WTC11 (cell line): ENCODE results near the gene TSC22D3. TPM values are rescaled to one million over a fixed set of nuclear protein-coding genes. Genes with fewer than 3 reads are reported as not detected.

Source experiments
- ATAC-seq: fragments of 200-7000 bp; cut with Tn5 transposase; 2 replicates; pipeline ENCODE4 v1.10.0; 2021; ENCODE audit warnings: mild to moderate bottlenecking, moderate library complexity
- CTCF ChIA-PET: fragments of 300-600 bp; sonication (Branson Sonifier 250); formaldehyde crosslinking; loops from one replicate; lab custom pipeline; 2021; ENCODE audit warnings: antibody characterized with exemption; lab: Charles Lee
- POLR2A ChIA-PET: fragments of 350-600 bp; sonication (Branson Sonifier 250); formaldehyde crosslinking; loops from one replicate; lab custom pipeline; 2021; ENCODE audit warnings: antibody characterized with exemption; lab: Charles Lee
- DNase-seq: peaks from one replicate; pipeline ENCODE4 v3.0.0; 2021; ENCODE audit warnings: low spot score
- H3K27ac Mint-ChIP-seq: 2 replicates; pipeline ENCODE4 v1.8.0; 2021; ENCODE audit warnings: mixed read lengths
- H3K27me3 Mint-ChIP-seq: 2 replicates; pipeline ENCODE4 v1.8.0; 2021; ENCODE audit warnings: low read depth, mild to moderate bottlenecking, moderate library complexity, mixed read lengths
- H3K36me3 Mint-ChIP-seq: 2 replicates; pipeline ENCODE4 v1.8.0; 2021; ENCODE audit warnings: mixed read lengths
- H3K4me1 Mint-ChIP-seq: 2 replicates; pipeline ENCODE4 v1.8.0; 2022; ENCODE audit warnings: mixed read lengths
- H3K4me3 Mint-ChIP-seq: 2 replicates; pipeline ENCODE4 v1.8.0; 2021; ENCODE audit warnings: mild to moderate bottlenecking, moderate library complexity, mixed read lengths
- H3K9me3 Mint-ChIP-seq: 2 replicates; pipeline ENCODE4 v1.8.0; 2021; ENCODE audit warnings: mixed read lengths
- AR ChIP-seq: fragments of 250-450 bp; sonication (Bioruptor Pico); IDR thresholded peaks from 2 replicates; pipeline ENCODE4 v1.9.0; 2021; ENCODE audit warnings: mild to moderate bottlenecking
- ATF2 ChIP-seq: sonication (generic); formaldehyde crosslinking; IDR thresholded peaks from 2 replicates; pipeline ENCODE4 v1.8.1; 2022; ENCODE audit warnings: low read depth, missing genetic modification reagents, borderline replicate concordance
- E2F1 ChIP-seq: sonication (generic); formaldehyde crosslinking; IDR thresholded peaks from 2 replicates; pipeline ENCODE4 v1.8.0; 2022; ENCODE audit warnings: mild to moderate bottlenecking, missing genetic modification reagents
- E2F5 ChIP-seq: sonication (generic); formaldehyde crosslinking; IDR thresholded peaks from 2 replicates; pipeline ENCODE4 v1.8.1; 2022; ENCODE audit warnings: mild to moderate bottlenecking, moderate library complexity, missing genetic modification reagents
- EMX1 ChIP-seq: fragments of 250-450 bp; sonication (Bioruptor Pico); IDR thresholded peaks from 2 replicates; pipeline ENCODE4 v1.8.0; 2021; ENCODE audit warnings: mild to moderate bottlenecking
- FOXK1 ChIP-seq: sonication (generic); formaldehyde crosslinking; IDR thresholded peaks from 2 replicates; pipeline ENCODE4 v1.8.0; 2022; ENCODE audit warnings: mild to moderate bottlenecking, moderate library complexity, missing genetic modification reagents
- FOXP4 ChIP-seq: sonication (generic); formaldehyde crosslinking; IDR thresholded peaks from 2 replicates; pipeline ENCODE4 v1.8.0; 2022; ENCODE audit warnings: mild to moderate bottlenecking, missing genetic modification reagents
- GRHL2 ChIP-seq: fragments of 250-450 bp; sonication (Bioruptor Pico); IDR thresholded peaks from 2 replicates; pipeline ENCODE4 v1.8.0; 2022; ENCODE audit warnings: mild to moderate bottlenecking, moderate library complexity; ENCODE audit not compliant: insufficient replicate concordance, severe bottlenecking
- MYBL2 ChIP-seq: sonication (generic); formaldehyde crosslinking; IDR thresholded peaks from 2 replicates; pipeline ENCODE4 v1.8.1; 2023; ENCODE audit warnings: mild to moderate bottlenecking, moderate library complexity, missing genetic modification reagents
- NR1H2 ChIP-seq: sonication (generic); formaldehyde crosslinking; IDR thresholded peaks from 2 replicates; pipeline ENCODE4 v1.9.0; 2021; ENCODE audit warnings: mild to moderate bottlenecking, moderate library complexity, missing genetic modification reagents
- NR2C2 ChIP-seq: sonication (generic); formaldehyde crosslinking; IDR thresholded peaks from 2 replicates; pipeline ENCODE4 v1.8.0; 2022; ENCODE audit warnings: mild to moderate bottlenecking, missing genetic modification reagents
- SP1 ChIP-seq: sonication (generic); formaldehyde crosslinking; conservative IDR thresholded peaks from 2 replicates; pipeline ENCODE4 v1.8.1; 2022; ENCODE audit warnings: missing genetic modification reagents
- TP53 ChIP-seq: sonication (generic); formaldehyde crosslinking; IDR thresholded peaks from 2 replicates; pipeline ENCODE4 v1.8.1; 2023; ENCODE audit warnings: mild to moderate bottlenecking, missing genetic modification reagents
- USF2 ChIP-seq: sonication (generic); formaldehyde crosslinking; IDR thresholded peaks from 2 replicates; pipeline ENCODE4 v1.8.1; 2023; ENCODE audit warnings: mild to moderate bottlenecking, missing genetic modification reagents, moderate library complexity
- ZBTB21 ChIP-seq: sonication (generic); formaldehyde crosslinking; IDR thresholded peaks from 2 replicates; pipeline ENCODE4 v1.8.1; 2023; ENCODE audit warnings: mild to moderate bottlenecking, missing genetic modification reagents, borderline replicate concordance
- ZNF121 ChIP-seq: sonication (generic); formaldehyde crosslinking; IDR thresholded peaks from 2 replicates; pipeline ENCODE4 v1.8.0; 2023; ENCODE audit warnings: missing genetic modification reagents
- ZNF138 ChIP-seq: sonication (generic); formaldehyde crosslinking; conservative IDR thresholded peaks from 2 replicates; pipeline ENCODE4 v1.8.1; 2022; ENCODE audit warnings: mild to moderate bottlenecking, moderate library complexity, missing genetic modification reagents
- ZNF219 ChIP-seq: sonication (generic); formaldehyde crosslinking; IDR thresholded peaks from 2 replicates; pipeline ENCODE4 v1.8.0; 2023; ENCODE audit warnings: missing genetic modification reagents, mild to moderate bottlenecking, borderline replicate concordance
- ZNF263 ChIP-seq: sonication (generic); formaldehyde crosslinking; IDR thresholded peaks from 2 replicates; pipeline ENCODE4 v1.8.1; 2022; ENCODE audit warnings: low read depth, mild to moderate bottlenecking, moderate library complexity, missing genetic modification reagents
- ZNF671 ChIP-seq: fragments of 250-450 bp; sonication (Bioruptor Pico); IDR thresholded peaks from 2 replicates; pipeline ENCODE4 v1.8.0; 2021; ENCODE audit warnings: mild to moderate bottlenecking
- total RNA-seq: library from RNA; stranded (reverse); gene quantifications from 3 replicates; pipeline ENCODE4 v1.2.3, GENCODE V29; 2021

Gene TSC22D3
- total RNA-seq, 1 experiment from 2014 or later, result 15.7 TPM

GRCh38 chrX:107675823-107676555, 99.6 kb downstream of the TSC22D3 start:
- no peaks in the 10 kb centered on the region for H3K9me3 Mint-ChIP-seq
- no peak overlapping the region for H3K4me3 Mint-ChIP-seq
- H3K36me3 Mint-ChIP-seq, result no peaks in the 10 kb centered on the region
- H3K4me1 Mint-ChIP-seq, result peaks cover 30% of the 10 kb centered on the region
- no peak for ATAC-seq
- no peak for TF ChIP-seq ZNF671
- no peak for TF ChIP-seq ZNF263 (CRISPR knock-in tag)
- TF ChIP-seq FOXK1 (CRISPR knock-in tag), result no peak
- TF ChIP-seq EMX1 (CRISPR knock-in tag), result no peak
- TF ChIP-seq ZNF219 (CRISPR knock-in tag), result no peak
- TF ChIP-seq E2F1 (CRISPR knock-in tag), result no peak
- no peak for TF ChIP-seq TP53 (CRISPR knock-in tag)
- no peak for TF ChIP-seq GRHL2 (CRISPR knock-in tag)
- no peak for TF ChIP-seq NR2C2 (CRISPR knock-in tag)
- TF ChIP-seq, all 79 proteins: peak for 0
- Mint-ChIP-seq H3K27ac (no peak overlapping the region), H3K27me3 (peaks cover 5% of the 10 kb centered on the region; the same call in 1 of the 2 replicates)
- ChIA-PET CTCF (interaction anchor here (1.0 to 3.7 kb wide), 4 partner anchors 16 to 100 kb away, joined by 4 to 30 read pairs (median 10); partner anchors contain the start of genes NCBP2L and TSC22D3), POLR2A (interaction anchor here (3.5 kb wide), 1 partner anchor 40 kb away, joined by 11 read pairs; no protein-coding TSS in a partner anchor)
- no peak for DNase-seq

GRCh38 chrX:107675365-107675654, 100.3 kb downstream of the TSC22D3 start:
- POLR2A ChIA-PET, result interaction anchor here (3.5 kb wide), 1 partner anchor 41 kb away, joined by 11 read pairs; no protein-coding TSS in a partner anchor
- DNase-seq, result no peak
- Mint-ChIP-seq H3K27ac (no peak overlapping the region), H3K27me3 (peaks cover 5% of the 10 kb centered on the region; the same call in 1 of the 2 replicates), H3K9me3 (no peaks in the 10 kb centered on the region), H3K36me3 (no peaks in the 10 kb centered on the region), H3K4me1 (peaks cover 30% of the 10 kb centered on the region), H3K4me3 (no peak overlapping the region)
- no peak for ATAC-seq
- CTCF ChIA-PET, result no interaction called here
- TF ChIP-seq E2F5 (CRISPR knock-in tag), result no peak

- ChIA-PET CTCF (interaction anchor here (1.2 to 2.4 kb wide), 4 partner anchors 13 to 102 kb away, joined by 3 to 46 read pairs (median 38); partner anchors contain the start of genes NCBP2L and TSC22D3), POLR2A (interaction anchor here (3.5 kb wide), 1 partner anchor 41 kb away, joined by 11 read pairs; no protein-coding TSS in a partner anchor)
- no peak overlapping the region for H3K4me3 Mint-ChIP-seq
- H3K27ac Mint-ChIP-seq, result no peak overlapping the region
- H3K4me1 Mint-ChIP-seq, result peaks cover 30% of the 10 kb centered on the region
- peaks cover 5% of the 10 kb centered on the region; the same call in 1 of the 2 replicates for H3K27me3 Mint-ChIP-seq
- no peaks in the 10 kb centered on the region for H3K9me3 Mint-ChIP-seq
- H3K36me3 Mint-ChIP-seq, result no peaks in the 10 kb centered on the region
- ATAC-seq, result no peak
- DNase-seq, result no peak
- TF ChIP-seq ZNF121 (CRISPR knock-in tag) (no peak), MYBL2 (CRISPR knock-in tag) (no peak), ATF2 (CRISPR knock-in tag) (no peak), NR1H2 (no peak), SP1 (CRISPR knock-in tag) (no peak), AR (no peak), ZBTB21 (CRISPR knock-in tag) (no peak), ZNF138 (CRISPR knock-in tag) (no peak), FOXP4 (CRISPR knock-in tag) (no peak), USF2 (CRISPR knock-in tag) (no peak)
Measured at GRCh38 chrX:107674480-107675364, 100.9 kb downstream of the TSC22D3 start.
